Activated gamma-delta T cell (primary cell): ENCODE measurements around the gene EEFSEC.

Source experiments
- DNase-seq: peaks from one replicate; lab custom pipeline; 2025; lab: John Stamatoyannopoulos, UW

Gene EEFSEC

DNA sequence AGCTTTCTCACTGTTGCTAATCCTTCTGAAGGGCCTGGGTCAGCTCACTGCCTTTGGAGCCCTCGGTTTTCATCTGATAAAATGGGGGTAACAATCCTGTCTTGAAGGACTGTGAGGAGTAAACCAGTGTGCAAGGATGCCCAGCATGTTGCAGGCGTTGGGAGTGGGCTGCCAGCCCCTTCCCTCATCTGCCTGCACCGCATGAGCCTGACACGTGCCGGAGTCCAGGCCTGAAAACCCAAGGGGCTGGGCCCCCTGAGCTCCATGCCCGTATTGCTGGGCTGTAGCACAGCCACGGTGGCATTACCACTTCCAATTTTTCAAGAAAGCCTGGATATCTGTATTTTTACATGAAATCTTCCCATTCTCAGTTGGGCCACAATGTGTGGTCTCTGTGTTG lies 215.3 kb downstream of the EEFSEC start:
- DNase-seq = no peak

DNA sequence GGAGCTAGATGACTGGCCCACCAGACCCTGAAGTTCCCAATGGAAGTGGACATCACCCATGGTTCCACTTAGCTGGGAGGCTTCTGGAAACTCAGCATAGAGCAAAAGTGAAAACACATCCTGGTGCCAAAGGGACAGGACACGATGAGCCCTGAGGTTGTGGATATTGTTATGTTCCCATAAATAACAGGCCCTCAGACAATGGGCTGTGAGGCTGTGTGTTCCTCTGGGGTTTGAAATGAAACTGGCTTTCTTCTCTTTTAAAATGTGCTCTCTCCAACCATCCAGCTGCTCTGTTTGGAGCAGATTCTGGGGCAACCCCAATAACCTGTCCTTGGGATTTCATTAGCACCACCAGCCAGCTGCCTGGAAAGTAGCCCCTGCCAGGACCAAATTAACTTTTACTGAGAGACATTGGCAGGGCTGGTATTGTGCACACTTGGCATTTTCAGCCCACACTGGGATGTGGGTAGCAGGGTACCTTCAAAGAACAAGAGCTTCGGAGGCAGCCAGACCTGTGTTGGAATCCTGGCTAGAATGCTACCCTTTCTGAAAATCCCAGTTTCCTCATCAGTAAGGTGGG lies 215.9 kb downstream of the EEFSEC start:
- DNase-seq = no peak

DNA sequence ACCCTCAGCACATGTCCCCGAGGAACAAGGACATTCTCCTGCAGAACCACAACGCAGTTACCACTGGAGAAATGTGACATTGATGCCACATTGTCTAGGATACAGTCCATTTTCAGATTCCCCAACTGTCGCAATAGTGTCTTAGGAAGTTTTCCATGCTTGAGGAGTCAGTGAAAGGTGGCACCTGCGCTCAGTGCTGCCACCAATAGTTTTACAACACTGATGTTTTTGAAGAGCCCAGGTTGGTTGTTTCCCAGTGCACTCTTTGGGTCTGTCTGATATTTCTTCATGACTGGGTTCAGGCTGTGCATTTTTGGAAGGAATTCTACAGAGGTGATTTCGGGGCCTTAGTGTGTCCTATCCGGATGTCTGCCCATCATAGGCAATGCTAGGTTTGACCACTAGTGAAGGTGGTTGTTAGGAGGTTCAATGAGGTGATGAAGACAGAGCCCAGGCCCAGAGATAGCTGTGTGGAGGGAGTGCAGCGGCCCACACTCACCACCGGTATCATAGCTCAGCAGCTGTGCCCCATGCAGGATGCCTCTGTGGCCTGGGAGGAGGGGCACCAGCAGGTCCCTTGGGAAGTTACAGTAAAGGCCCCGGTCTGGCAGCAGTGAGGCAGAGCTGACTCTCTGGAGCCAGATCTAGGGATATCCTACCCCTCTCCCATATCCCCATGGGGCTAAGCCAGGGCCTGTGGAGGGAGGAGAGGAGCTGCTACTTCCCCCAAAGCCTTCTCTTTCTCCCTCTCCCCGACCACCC lies 216.8 kb downstream of the EEFSEC start:
- no peak for DNase-seq

DNA sequence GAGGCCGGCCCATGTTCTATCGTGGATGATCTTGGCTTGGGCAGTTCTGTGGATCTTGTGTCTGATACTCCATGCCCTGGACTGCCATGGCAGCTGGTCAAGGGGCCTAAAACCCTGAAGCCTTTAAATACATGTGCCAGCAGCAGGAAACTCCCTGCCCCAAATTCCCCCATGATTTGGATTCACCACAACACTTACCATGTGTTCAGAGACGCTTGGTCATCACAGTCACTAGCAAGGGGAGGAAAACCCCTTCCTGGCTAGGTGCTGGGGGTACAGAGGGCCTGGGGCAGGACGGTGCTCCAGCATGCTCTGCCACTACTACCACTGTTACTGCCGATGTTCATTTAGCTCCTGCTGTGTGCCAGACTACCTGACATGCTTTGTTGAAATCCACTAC lies 219.0 kb downstream of the EEFSEC start:
- DNase-seq = no peak

- no peak for DNase-seq
Observed at GRCh38 chr3:128372707-128373533, 219.6 kb downstream of the EEFSEC start.

DNA sequence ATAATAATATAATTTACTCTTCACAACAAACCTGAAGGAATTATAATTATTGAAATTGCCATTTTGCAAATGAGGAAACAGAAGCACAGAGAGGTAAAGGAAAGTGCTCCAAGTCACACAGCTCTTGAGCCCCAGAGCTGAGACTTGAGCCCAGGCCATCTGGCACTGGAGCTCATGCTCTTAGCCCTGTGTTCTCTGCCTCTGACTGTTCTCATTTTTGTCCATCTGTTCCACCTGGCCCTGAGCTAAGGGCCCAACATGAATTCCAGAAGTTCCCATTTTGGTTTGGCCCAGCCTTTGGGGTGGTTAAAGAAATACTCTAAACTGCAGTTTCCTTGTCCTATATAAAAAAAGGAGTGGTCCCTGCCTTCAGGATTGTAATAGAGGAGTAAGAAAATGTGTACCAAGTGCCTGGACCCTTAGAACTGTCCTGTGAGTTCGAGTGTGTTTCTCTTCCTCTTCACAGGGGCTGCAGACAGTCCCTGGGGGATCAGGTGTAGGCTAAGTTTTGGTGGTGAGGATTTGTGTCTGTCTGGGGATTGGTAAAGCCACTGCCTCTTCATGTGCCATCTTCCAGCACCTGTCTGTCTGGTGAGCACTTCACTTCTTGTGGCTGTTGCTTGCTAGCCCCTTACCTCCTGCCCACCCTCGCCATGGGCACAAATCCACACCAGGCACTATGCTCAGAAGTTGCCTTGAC lies 221.6 kb downstream of the EEFSEC start:
- DNase-seq = no peak

DNA sequence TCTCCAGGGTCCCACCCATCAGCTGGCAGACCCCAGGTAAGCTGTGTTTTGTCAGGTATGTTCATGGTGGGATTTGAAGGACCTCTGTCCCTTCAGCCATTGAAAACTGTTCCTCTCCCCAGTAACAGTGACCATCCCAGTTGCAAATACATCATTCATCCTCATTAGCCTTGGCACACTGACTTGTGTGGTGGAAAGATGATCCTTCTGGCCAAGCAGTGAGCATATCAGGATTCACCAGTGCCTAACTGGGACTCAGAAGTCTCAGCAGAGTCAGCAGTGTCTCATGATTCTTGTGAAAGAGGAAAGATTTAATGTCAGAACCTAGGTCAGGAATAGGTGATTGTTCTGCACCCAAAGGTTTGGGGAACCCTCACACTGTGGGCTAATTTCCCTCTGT lies 223.2 kb downstream of the EEFSEC start:
- no peak for DNase-seq

DNA sequence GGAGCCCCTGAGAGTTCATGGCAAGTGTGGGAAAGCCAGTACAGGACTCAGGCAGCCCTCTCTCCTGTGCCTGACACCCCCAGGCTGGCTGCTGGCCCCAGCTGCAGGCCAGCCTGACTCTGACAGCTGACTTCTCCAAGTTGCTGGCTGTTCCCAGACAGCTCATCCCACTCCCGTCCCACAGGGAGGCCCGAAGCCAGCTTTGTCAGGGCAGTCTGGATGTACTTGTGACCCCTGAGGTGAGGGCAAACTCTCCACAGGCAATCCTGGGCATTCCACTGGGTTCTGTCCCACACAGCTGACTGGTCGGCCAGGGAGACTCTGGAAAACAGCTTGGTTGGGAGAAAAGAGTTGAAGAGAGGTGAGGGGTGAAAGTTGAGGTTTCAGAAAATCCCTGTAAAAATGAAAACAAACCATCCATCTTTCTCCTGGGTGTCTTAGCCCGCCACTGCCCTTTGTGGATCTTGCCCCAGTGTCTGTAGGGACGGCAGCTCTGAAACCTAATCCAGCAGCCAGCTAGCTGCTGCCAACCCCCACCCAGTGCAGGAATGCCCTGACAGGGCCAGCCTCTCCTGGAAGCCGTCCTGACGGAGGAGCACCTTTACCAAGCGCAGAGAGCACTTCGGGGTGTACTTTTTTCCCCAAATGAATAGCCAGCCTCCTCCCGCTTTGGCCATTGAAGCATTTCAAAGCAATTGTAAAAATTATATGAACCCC lies 225.5 kb downstream of the EEFSEC start:
- DNase-seq = no peak

DNA sequence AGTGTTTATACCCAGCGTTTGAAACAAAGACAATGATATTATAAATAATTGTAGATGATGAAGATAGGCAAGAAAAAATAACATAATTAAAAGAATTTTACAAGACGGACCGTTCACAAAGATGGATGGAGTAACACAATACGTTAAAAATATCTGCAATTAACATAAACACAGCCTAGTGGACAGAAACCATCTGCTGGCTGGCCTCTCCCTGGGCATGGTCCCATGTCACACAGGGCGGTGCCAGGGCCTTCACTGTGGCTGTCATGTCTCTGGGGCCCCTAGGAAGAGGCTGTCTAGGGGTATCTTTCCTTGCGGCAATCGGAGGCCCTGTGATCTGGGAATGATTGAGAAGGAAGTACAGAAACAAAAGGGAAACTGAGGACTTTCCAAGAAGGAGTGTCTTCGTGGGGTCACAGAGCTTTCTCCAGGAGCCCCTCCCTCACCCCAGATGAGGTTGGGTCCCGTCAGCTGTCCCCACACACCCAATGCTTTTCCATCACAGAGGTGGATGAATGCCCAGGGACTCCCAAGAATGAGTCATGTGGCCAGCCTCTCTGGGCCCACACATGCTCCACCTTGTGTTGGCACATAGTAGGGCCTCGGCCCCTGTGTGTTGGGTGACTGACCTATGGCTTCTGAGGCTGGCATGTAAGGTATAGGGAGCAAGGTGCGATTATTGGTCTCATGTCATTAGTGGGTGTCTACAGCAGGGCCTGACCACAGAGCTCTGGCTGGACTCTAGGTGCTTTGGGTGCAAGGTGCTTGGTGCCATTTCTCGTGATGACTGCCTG lies 226.3 kb downstream of the EEFSEC start:
- no peak for DNase-seq

DNA sequence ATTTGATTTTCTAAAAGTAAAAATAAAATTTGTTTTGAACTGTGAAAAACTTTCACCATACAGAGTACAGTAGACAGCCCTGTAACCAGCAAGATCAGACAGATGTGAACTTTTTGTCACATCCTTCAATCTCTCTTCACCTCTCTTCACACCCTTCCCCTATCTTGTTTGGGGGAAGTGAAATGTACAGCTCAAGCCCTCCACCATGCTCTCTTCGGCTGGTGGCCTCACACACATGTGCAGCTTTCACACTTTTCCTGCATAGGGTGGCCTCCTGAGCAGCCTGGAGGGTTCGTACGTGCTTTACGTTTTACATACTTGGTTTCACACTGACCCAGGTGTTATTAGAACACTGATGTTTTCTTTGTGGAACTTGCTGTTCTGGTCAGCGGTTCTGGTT lies 227.0 kb downstream of the EEFSEC start:
- DNase-seq = no peak

GRCh38 chr3:128380719-128381118 lies 227.4 kb downstream of the EEFSEC start:
- DNase-seq = no peak

DNA sequence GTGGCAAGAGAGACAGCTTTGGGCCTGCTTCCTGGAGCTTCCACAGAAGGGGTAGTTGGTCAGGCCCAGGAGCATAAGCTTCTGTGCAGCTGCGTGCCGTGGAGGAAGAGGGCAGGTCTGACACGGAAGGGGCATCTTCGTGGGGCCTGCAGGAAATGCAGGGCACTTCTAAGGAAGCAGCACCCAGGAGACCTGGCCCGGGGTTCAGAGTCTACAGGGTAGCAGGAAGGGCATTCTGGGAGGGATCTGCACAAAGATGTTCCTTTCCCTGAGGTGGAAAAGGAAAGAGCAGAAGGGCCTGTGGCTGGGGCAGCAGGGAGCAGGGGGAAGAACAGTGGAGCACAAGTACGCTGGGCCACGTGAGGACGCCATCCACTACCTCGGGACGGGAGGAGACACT lies 228.3 kb downstream of the EEFSEC start:
- DNase-seq = no peak

DNA sequence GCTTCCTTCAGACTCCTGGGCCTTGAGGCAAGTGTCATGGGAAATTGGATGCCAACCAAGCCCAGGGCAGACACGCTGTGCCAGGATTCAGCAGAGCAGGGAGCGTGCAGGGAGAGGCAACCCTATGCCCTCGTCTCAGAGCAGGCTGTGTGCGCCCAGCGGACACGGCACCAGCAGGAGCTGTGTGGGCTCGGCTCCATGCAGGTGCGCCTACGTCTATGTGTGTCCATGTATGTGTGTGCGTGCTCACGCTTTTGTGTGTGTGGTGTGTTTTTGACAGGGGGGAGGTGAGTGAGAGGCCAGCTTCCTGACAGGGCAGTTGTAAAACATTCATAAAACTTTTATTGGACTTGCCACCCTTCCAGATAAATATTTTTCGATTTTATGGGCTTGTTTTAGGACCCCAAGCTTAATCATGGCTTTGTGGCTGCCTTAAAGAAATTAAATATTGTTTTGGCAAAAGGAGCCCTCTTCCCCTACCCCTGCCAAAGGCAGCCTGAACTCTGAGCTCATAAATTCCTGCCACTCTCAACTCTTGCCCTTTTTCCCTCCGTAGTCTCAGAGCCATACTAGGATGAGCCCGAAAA lies 229.0 kb downstream of the EEFSEC start:
- DNase-seq = no peak

- no peak for DNase-seq
Observed at GRCh38 chr3:128383316-128384235, 230.3 kb downstream of the EEFSEC start.

GRCh38 chr3:128385080-128385832 lies 232.0 kb downstream of the EEFSEC start:
- DNase-seq = no peak

- no peak for DNase-seq
Observed at GRCh38 chr3:128388932-128389331, 235.7 kb downstream of the EEFSEC start.

- no peak for DNase-seq
Observed at GRCh38 chr3:128390867-128391266, 237.6 kb downstream of the EEFSEC start.

DNA sequence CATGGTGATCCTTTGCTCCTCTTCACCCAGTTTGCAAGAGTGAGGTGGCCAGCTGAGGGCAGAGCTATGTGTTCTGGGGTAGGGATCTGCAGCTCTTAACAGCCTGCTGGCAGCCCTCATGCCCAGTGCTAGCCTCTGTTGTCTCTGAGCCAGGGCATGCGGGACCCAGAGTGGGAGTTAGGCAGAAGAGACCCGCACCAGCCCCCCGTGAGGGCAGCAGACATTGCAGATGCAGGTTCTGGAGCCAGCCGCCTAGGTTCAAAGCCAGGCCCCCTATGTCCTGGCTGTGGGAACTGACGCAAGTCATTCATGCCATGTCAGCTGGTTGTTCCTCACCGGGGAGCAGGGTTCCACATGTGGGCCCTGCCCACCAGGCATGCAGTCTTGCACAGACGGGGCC lies 238.7 kb downstream of the EEFSEC start:
- DNase-seq = no peak
